CD4-positive, alpha-beta T cell treated with Interferon alpha-2 for 1 hour (primary cell): ENCODE measurements around the gene PKHD1.
"Not testable (repeated sequence)": the region's sequence is repeated elsewhere in the genome, so short reads cannot be mapped to it uniquely, and the experiment has no call there.

ENCODE experiments used
- DNase-seq, 2 donors: peaks; one replicate each; pipeline ENCODE4 v3.0.0-alpha.2; 2020 to 2022

PKHD1 gene

DNA sequence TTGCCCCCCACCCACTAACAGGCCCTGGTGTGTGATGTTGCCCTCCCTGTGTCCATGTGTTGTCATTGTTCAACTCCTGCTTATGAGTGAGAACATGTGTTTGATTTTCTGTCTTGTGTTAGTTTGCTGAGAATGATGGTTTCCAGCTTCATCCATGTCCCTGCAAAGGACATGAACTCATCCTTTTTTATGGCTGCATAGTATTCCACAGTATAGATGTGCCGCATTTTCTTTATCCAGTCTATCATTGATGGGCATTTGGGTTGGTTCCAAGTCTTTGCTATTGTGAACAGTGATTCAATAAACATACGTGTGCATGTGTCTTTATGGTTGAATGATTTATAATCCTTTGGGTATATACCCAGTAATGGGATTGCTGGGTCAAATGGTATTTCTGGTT, 169.1 kb downstream of the PKHD1 start:
- not testable (repeated sequence) for DNase-seq

DNA sequence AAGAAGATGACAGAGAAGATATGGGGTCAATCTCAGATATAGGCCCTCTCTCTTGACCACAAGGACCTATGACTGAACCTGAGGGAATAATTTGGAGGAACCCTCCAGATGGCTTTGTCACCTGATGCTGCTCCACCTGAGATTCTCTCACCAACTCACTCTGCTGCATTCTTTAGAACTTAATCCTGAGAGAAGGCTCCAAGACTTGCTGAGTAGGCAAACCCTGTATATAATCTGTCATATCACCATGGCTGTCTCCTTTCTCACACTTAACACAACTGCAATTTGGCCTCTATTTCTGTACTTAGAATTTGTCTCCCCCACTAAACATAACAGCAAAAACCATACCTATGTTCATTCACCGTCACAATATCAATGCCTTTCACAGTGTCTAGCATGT, 172.3 kb downstream of the PKHD1 start:
- no peak for DNase-seq

DNA sequence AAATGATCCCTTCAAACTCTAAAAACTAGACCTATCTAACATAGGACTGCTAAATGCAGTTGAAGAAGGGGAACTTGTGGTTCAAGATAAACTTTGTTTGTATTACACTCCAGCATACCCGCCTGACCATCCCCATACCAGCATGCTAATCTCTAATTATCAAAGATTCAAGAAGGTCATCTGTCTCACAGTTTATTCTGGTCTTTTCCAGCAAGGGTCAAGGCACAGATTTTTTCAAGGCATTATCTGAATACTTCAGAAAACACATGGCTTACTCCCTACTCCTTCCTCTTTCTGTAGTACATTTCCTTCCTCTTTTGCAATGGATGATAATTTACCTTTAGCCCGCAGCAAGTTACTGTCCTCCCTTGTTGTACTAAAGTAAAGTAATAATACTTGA, 174.1 kb downstream of the PKHD1 start:
- DNase-seq, result no peak

DNA sequence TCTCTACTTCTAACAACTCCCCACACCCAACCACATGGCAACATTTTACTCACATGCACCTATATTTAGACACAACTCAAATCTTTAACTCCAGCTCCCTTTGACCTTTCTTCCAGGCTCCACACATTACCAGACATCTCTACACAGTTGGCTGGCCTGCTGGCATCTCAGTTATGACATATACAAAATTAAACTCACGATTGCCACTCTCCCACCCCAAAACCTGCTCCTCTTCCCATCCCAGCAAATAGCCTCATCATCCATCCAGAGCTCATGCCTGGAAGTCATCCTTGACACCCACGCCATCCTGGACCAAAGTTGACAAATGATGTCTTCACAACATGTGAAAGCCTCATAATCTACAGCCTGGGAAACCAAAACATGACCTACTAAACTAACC, 176.6 kb downstream of the PKHD1 start:
- no peak for DNase-seq

DNA sequence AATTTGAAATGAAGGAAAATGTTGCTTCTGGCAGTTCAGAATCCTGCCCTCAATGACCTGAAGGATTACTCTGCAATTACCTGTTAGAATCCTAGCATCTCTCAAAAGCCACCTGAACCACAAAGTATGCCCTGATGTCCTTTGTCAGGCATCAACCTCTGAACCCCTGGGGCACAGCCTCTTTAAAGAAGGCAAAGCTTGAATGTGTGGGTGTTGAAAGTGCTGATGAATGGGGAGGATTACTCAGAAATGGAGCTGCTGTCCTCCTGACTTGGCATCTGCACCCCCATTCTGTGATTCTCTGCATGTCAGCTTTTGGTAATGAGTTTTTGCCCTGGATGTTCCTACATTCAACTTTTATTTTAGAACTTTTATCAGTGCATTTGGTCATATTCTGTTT, 179.2 kb downstream of the PKHD1 start:
- no peak for DNase-seq

DNA sequence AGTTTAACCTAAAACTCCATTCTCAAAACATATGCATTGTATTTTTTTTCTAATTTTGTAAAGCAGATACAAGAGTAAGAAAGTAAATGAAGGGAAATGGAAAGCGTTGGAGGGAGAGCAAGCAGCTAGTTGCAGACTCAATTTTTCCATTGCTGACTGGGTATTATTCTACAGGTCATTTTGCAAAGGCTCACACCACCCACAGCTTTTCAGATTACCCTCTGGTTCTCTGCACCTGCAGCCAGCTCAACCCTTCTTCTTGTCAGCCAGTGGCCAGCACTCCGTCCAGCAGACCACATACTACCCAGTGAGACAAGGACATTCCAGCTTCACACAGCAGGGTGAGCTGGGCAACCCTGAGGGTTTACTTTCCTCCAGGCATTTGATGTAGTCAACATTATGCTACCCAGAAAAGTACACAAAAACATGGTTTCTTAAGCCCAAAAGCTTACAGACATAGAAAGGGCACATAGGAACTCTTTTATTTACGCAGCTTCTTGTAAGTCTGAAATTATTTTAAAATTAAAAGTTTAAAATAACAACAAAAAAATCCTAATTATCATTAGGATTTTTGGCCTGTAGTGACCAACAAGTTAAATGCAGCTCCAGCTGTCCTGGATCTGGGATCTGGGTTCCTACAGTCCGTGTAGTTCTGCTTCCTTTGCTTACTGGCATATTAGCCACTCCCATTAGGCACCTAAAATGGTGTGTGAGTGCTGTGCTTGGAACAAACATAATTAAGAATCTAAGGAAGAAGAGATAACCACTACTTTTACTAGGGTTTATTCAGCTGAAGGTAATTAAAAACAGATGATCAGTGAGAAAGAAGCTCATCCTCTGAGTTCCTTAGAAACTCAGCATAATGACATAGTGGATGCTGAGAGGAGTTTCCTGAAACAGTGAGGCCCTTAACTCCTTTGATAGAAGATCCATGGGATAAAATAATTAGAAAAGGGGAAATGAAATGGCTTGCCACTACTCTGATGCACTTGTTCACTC, 185.3 kb downstream of the PKHD1 start:
- DNase-seq, result no peak

DNA sequence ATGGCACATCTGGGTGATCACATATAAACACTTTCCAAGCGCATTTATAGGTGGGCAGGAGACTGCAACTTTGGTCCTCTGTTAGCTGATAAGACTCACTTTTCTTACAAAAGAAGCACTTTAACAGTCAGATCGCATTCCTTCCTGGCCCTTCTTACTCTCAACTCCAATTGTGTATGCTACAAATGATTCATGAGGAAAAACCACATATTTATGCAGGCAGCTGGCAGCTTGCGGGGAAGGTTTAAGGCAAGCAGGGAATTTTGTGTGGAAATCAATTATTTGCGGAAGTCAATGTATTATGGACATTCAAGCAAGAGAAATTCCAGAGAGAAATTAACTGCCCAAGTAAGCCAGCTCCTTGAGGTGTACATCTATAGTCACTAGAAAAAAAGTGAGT, 194.0 kb downstream of the PKHD1 start:
- DNase-seq, result no peak

DNA sequence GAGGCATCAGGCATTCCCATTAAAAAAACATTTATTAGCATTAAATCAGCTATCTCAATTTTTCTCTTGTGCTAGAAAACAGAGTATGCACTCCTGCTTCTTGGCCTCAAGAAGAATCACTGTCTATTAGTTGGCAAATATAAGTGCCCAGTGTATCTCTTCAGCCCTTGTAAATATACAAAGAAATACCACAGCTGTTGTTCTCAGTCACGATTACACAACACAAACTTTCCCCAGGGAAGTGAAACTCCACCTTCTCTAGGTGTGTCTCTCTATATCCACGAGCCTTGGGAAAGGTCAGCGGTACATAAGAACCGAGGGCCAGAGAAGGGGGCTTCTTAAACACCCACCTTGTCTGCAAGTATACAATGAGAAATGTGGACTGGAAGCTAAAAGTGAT, 194.7 kb downstream of the PKHD1 start:
- no peak for DNase-seq

DNA sequence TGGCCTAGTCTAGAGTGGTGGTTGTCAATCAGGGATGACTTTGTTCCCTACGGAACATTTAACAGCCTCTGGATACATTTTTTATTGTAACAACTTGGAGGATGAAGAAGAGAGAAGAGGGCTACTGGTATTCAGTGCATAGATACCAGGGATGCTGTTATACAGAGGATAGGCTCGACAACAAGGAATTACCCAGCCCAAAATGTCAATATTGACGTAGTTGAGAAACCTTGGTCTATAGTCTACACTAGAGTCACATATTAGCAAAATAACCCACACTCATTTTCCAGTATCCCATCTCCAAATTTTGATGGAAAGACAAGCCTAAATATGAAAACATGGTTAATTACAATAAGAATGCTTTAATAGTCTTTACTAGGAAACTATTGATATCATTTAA, 195.1 kb downstream of the PKHD1 start:
- no peak for DNase-seq

DNA sequence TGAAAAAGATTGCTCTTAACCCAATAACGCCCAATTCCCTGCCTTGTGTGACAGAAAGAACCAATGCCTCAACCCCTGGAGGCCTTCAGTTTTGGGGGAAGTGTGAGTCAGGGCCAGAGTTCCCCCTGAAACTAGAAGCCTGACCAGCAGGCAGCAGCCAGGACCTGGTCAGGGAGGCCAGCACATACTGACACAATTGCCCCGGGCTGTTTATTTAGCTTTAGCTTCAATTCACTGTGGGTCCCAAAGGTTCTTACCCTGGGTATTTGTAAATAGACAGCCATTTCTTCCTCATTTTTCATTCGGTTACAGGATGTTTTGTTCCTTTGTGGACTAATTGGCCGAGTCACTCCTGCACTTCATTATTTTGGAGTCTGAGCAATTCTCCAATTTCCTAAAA, 195.6 kb downstream of the PKHD1 start:
- no peak for DNase-seq

DNA sequence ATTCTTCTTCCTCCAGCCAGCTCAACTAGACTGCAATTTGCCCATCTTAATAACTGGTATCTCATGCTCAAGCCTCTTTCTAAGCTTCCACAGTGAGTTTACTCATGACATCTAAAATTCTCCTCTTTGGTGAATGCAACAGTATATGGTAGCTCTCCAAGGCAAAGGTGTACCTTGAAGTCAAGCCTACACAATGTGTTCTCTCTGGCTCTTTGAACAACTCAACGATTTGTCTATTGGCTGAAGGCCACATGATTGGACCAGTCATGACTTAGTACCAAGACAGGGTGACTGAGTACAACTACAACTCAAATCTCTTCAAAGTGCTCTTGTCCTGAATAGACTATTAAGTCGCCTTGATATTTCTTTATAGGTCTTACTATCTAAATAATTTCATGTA, 199.6 kb downstream of the PKHD1 start:
- no peak for DNase-seq

DNA sequence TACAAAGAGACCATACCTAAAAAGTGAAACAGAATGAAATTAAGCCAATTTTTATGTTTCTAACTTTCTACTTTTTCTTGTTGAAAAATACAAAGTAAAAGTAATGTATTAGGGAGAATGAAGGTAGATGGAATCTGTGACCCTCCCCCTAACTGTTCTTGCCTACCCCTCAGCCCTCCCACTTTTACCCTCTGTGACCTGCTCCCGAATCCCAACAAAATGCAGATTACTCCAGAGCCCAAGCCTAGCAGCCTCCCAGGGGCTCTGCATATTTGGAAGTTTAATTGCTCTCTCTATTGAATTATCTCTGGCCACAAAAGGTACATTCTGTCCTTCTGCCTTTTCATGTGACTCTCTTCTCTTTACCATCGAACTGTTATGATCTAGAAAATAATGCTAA, 201.5 kb downstream of the PKHD1 start:
- no peak for DNase-seq

DNA sequence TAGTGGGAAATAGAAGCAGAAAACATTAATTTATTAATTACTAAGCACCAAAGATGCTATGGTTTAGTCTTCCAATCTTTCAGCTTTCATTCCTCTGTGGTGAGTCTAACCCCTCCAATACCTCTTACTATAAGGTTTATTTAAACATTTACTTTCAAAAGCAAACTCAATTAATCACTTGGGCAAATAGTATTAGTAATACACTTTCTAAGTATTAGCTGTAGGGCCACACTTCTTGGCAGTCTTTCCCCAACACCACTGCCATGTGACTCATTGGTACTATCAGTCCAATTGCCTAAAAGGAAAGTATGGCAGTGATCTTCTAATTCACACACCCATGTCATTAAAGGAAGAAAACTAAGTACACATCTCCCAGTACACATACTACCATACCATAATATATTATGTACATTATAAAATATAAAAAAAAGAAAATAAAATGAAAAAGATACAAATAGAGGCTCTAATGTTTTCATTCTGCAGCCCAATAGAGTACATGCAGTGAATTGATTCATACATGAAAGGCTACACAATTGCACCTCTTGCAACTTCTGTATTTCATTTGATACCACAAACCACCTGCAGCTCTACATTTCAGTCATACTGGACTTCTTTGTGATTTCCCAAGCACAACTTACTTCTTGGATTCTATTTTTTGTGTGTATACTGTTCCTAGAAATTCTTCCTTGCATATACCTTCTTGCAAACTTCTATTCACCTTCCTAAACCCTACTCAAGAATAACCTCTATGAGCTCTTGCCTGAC, 218.6 kb downstream of the PKHD1 start:
- DNase-seq, result no peak

DNA sequence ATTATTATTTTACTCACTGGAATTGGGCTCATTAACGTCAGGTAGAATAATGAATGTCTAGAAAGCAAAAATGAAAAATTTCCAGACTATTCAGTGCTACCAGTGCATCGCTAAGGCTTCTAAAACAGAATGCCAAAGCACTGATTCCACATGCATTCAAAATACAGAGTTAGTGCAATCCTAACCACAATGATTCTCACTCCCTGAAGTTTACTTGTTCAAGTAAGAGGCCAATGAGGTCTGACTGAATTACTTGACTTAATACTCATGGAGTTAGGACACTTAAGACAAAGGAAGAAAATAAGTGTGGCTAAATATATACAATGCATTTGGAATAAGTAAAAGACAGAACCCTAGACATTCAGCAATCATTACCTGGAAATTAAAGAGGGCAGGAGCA, 220.5 kb downstream of the PKHD1 start:
- no peak for DNase-seq

DNA sequence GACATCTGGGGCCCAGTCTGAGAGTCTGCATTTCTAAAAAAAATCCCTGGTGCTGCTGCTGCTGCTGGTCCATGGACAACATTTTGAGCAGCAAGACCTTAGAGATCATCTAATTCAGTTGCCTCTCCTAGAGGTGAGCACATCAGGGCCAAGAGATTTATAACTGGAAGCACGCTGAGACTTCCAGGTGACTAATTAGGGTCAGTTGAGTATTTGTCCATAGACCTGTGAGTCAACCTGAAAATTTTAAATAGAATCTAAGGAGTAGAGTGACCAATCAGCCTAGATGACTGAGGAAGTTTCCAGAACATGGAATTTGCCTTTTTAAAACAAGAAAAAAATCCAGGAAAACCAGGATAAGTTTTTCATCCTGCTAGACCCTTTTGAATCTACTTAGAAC, 221.4 kb downstream of the PKHD1 start:
- no peak for DNase-seq

DNA sequence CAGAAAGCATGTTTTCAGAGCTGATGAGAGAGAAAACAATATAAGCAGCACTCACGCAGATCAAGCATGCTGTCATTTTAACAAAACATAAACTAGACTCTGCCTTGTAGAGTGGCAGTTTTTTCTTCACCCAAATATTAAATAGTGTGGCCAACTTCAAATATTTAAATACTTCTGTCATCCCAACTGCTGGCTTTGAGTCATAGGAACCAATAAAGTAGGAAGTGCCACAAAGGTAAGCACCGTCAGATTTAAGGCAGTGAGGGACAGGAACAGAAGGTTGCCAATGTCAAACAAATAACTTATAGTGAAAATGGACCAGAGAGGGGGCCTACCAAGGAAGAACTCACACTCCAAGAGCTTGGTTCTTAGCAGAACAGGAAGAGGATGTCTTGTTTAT, 222.2 kb downstream of the PKHD1 start:
- no peak for DNase-seq

DNA sequence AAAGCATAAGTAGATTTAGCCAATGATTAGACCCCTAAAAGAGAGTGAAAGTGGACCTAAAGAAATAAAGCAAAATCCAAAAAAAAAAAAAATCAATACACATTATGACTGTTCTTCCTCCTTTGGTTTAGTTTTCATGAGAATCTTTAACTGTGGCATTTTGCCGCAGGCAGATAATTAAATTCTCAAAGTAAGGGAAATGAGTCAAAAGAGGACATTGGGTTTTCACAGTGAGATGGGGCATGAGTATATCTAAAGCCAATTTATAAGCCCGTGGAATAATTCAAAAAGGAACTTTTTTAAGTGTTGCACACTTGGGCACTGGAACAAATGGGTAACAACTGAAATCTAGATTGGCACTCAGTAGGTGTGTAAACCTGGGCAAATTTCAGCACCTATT, 230.3 kb downstream of the PKHD1 start:
- no peak for DNase-seq

DNA sequence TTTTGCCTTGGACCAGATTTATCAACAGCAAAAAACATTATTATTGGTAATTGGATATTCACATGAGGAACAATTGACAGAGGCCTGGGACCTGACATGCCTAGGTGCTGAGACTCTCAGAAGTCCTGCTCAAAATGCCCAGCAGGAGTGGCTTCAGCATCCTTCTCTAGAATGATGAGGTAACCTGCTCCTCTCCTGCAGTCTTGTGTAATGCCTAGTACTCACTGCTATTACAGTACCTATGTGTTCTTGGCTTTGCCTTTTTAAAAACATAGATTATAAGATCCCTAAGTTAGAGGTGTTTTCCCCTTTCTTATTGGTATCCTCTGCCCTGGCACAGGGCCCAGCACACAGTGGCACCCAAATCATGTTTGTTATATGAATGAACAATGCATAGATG, 230.9 kb downstream of the PKHD1 start:
- DNase-seq, result no peak

DNA sequence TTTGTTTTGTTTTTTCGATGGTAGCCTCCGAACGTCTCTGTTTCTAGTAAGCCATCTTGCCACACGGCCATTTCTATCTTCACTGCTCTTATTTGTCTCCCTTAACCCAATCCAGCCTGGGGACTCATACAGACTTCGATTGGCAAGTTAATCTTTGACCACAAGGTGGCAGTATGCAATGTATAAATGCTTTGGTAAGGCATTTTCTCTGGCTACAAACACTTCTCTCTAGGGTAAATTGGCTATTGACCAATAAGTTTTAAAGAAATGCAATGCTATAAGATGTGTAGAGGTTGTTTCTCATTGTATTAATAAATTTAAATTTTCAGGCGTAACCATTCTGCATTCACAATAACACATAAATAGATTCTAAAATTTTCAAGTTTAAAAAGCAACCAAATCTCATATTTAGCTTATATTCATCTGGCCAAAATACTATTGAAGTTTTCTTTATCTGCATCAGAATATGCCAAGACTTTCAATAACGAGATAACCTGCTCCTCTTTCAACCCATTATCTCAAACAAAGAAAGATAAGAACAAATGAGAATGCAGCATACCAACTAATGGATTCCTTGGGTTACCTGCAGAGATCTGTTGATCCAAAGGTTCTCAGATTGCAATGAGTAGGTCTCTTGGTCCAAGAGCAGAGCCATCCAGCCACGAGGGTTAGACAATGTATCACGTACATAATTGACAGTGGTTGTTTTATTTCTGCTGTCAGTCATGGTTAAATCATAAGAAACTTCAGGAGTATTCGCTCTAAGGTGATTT, 231.9 kb downstream of the PKHD1 start:
- DNase-seq, result peak in 1 of 2 donors; percentile 37

DNA sequence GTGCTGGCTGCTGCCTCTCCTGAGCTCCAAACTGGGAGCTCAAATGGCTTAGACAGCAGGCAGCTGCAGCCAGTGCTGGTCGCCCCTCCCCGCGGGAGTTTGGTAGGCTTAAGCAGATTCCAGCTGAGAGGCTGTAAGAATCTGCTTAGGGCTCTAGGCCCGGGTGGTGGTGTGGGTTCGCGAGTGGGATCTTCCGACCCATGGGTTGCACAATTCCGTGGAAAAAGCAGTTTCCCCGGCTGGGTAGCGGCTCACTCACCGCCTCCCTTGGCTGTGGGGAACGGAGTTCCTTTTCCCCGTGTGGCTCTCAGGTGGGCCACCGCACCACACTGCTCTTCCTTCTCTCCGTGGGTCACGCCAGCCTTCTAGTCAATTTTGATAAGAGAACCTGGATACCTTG, 232.5 kb downstream of the PKHD1 start:
- DNase-seq, result no peak

DNA sequence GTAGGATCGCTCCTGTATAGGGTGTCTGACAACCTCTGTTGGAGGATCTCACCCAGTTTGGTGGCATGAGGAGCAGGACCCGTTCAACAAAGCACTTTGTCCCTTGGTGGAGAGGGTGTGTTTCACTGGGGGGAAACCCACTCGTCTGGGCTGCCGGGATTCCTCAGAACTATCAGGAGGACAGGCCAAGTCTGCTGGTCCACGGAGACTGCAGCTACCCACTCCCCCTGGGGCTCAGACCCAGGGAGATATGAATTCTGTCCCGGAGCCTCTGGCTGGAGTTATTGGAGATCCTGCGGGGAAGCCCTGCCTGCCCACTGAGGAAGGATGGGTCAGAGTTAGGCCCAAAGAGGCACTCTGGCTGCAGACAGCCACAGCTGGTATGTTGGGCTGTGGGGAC, 233.1 kb downstream of the PKHD1 start:
- no peak for DNase-seq

DNA sequence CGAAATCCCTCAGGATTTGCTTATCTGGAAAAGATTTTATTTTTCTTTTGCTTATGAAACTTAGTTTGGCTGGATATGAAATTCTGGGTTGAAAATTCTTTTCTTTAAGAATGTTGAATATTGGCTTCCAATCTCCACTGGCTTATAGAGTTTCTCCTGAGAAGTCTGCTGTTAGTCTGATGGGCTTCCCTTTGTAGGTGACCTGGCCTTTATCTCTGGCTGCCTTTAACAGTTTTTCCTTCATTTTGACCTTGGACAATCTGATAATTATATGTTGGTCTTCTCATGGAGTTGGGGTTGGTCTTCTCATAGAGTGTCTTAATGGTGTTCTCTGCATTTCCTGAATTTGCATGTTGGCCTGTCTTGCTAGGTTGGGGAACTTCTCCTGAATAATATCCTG, 234.3 kb downstream of the PKHD1 start:
- DNase-seq, result not testable (repeated sequence)

DNA sequence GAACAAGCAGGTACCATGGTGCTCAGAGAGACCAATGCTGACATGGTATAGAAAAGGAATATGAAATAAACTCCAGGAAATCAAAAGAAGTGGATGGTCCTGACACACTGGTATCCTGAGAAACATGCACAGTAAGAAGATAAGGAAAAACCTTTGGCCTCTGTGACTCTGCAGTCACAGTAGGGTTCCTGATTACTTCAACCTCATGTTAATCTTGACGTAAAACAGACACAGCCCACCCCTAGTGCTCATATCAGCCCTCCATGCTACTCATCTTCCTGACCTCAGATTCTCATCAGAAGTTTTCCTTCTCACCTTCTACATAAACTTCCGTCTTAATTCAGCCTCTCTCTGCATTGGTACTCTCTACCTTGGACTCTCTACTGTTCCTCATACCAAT, 240.9 kb downstream of the PKHD1 start:
- no peak for DNase-seq
